ENCODE measurements around the gene MAP3K2. TPM values are rescaled to one million over a fixed set of nuclear protein-coding genes. Genes with fewer than 3 reads are reported as not detected.

MAP3K2 gene
- total RNA-seq, 4 donors from 2014 or later, result 25.9 to 98.4 (median 75.0) TPM

DNA sequence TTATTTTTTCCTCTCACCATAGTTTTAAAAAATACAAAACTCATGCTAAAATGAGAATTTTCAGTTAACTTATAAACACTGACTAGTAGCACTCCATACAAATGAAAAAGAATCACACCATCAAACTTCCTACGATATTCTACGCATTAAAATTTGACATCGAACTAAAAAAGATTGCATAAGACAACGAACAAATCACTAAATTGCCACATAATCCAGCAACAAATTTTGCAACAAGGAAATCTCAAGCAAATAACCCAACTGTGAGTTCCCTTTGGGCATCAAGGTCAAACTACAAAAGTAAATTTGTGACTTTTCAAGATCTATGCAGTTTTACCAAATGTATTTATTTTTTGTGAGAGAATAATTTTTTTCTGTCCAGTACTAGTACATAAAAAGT, 1.5 kb downstream of the MAP3K2 start:
- peaks cover 0 to 5% of the 10 kb centered on the region in 2 donors for H3K4me1 ChIP-seq
- intact Hi-C loops (cut with DNase I; ENCODE audit: low total_unique reads), result no loop called here
- no peaks in the 10 kb centered on the region for H3K27me3 ChIP-seq
- DNase-seq, result no peak
- peak overlapping the region in 1 of 2 donors; percentile 97 for H3K27ac ChIP-seq
- no peaks in the 10 kb centered on the region for H3K9me3 ChIP-seq
- TF ChIP-seq, protein P1, sequence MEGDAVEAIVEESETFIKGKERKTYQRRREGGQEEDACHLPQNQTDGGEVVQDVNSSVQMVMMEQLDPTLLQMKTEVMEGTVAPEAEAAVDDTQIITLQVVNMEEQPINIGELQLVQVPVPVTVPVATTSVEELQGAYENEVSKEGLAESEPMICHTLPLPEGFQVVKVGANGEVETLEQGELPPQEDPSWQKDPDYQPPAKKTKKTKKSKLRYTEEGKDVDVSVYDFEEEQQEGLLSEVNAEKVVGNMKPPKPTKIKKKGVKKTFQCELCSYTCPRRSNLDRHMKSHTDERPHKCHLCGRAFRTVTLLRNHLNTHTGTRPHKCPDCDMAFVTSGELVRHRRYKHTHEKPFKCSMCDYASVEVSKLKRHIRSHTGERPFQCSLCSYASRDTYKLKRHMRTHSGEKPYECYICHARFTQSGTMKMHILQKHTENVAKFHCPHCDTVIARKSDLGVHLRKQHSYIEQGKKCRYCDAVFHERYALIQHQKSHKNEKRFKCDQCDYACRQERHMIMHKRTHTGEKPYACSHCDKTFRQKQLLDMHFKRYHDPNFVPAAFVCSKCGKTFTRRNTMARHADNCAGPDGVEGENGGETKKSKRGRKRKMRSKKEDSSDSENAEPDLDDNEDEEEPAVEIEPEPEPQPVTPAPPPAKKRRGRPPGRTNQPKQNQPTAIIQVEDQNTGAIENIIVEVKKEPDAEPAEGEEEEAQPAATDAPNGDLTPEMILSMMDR (IDR thresholded peaks at IDR 0.05), result no peak
- TF ChIP-seq POLR2A (IDR thresholded peaks at IDR 0.05), result no peak
- peak overlapping the region in 1 of 2 donors; percentile 100 for H3K4me3 ChIP-seq
- H3K36me3 ChIP-seq, result no peaks in the 10 kb centered on the region

DNA sequence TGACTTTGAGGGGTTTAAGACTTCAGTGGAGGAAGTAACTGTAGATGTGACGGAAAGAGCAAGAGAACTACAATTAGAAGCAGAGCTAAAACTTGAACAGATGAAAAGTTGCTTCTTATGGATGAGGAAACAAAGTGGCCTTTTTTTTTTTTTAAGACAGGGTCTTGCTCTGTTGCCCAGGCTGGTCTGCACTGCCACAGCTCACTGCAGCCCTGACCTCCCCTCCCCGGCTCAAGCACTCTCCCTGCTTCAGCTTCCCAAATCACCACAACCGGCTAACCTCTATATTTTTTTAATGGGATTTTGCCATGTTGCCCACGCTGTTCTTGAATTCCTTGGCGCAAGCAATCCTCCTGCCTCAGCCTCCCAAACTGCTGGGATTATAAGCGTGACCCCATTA, 3.2 kb downstream of the MAP3K2 start:
- peaks cover 0 to 5% of the 10 kb centered on the region in 2 donors for H3K4me1 ChIP-seq
- TF ChIP-seq, protein P1 (IDR thresholded peaks at IDR 0.05), result no peak
- TF ChIP-seq POLR2A (IDR thresholded peaks at IDR 0.05), result no peak
- intact Hi-C loops (cut with DNase I; ENCODE audit: low total_unique reads), result no loop called here
- no peak for DNase-seq
- no peak overlapping the region for H3K4me3 ChIP-seq
- H3K27ac ChIP-seq, result no peak overlapping the region
- no peaks in the 10 kb centered on the region for H3K9me3 ChIP-seq
- H3K27me3 ChIP-seq, result no peaks in the 10 kb centered on the region
- H3K36me3 ChIP-seq, result no peaks in the 10 kb centered on the region

DNA sequence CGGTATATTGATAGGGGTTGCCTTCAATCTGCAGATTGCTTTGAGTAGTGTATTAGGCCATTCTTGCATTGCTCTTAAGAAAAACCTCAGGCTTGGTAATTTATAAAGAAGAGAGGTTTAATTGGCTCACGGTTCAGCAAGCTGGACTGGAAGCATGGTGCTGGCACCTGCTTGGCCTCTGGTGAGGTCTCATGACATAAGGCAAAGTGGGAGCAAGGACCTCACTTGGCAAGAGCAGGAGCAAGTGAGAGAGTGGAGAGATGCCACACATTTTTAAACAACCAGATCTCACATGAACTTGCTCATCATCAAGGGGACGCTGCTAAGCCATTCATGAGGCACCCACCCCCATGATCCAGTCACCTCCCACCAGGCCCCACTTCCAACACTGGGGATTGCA, 4.9 kb downstream of the MAP3K2 start:
- Histone ChIP-seq H3K36me3 (no peaks in the 10 kb centered on the region), H3K9me3 (no peaks in the 10 kb centered on the region), H3K27me3 (no peaks in the 10 kb centered on the region), H3K4me3 (no peak overlapping the region), H3K27ac (no peak overlapping the region), H3K4me1 (peaks cover 0 to 5% of the 10 kb centered on the region in 2 donors)
- no peak for DNase-seq
- TF ChIP-seq, protein P1 (IDR thresholded peaks at IDR 0.05), result no peak
- TF ChIP-seq POLR2A (IDR thresholded peaks at IDR 0.05), result no peak
- intact Hi-C loops (cut with DNase I; ENCODE audit: low total_unique reads), result no loop called here

DNA sequence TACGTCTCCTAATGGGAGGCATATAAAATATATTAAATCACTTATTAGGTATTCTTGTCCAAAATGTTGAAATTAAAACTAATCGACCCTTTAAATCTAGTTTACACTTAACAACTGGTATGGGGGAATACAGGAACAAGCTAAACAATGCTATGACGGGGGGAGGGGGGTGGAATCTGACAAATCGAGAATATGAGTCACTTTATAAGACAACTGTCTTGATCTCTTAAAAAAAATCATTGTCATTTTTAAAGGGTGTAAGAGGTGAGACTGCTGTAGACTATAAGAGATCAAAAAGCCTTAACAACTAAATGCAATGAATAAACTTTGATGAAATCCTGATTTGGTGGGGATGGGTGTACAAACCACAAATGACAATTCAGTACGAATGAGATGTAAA, 6.0 kb downstream of the MAP3K2 start:
- intact Hi-C loops (cut with DNase I; ENCODE audit: low total_unique reads), result no loop called here
- no peak for TF ChIP-seq POLR2A (IDR thresholded peaks at IDR 0.05)
- TF ChIP-seq, protein P1 (IDR thresholded peaks at IDR 0.05), result no peak
- H3K27ac ChIP-seq, result no peak overlapping the region
- peaks cover 0 to 5% of the 10 kb centered on the region in 2 donors for H3K4me1 ChIP-seq
- no peak overlapping the region for H3K4me3 ChIP-seq
- no peaks in the 10 kb centered on the region for H3K36me3 ChIP-seq
- H3K27me3 ChIP-seq, result no peaks in the 10 kb centered on the region
- DNase-seq, result no peak
- no peaks in the 10 kb centered on the region for H3K9me3 ChIP-seq

DNA sequence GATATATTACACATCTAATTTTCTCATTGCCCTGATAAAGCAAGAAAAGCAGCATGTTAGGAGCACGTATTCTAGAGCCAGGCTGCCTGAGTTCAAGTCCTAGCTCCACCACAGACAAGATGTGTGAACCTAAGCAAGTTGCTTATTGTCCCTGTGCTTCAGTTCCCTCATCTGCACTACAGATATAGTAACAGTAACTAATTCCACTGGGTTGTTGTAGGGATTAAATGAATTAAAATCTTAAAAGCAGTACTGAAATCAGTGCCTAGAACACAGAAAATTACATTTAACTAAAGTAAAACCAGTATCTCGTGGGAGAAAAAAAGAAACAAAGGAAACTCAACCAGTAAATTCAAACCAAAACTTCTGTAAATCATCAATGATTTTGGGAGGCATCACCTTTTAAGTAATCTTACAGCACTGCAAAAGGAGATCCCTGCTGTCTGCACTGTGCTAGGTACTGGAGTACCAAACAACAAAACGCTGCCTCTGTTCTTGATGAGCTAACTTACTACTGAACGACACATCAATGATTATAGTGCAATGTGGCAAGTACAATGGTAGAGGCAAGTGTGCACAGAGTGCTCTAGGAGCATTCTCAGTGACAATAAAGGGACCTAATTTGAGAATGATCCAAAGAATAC, 7.9 kb downstream of the MAP3K2 start:
- Histone ChIP-seq H3K9me3 (no peaks in the 10 kb centered on the region), H3K27ac (no peak overlapping the region), H3K4me3 (no peak overlapping the region), H3K27me3 (no peaks in the 10 kb centered on the region), H3K36me3 (no peaks in the 10 kb centered on the region), H3K4me1 (no peaks in the 10 kb centered on the region)
- no peak for TF ChIP-seq POLR2A (IDR thresholded peaks at IDR 0.05)
- TF ChIP-seq, protein P1 (IDR thresholded peaks at IDR 0.05), result no peak
- DNase-seq, result no peak
- intact Hi-C loops (cut with DNase I; ENCODE audit: low total_unique reads), result no loop called here

All from uterus (tissue), 4 donors.